Astrocyte (in vitro differentiated cells and primary cell): Measurements from ENCODE around the gene RXRB. TPM values are rescaled to one million over a fixed set of nuclear protein-coding genes. Genes with fewer than 3 reads are reported as not detected.
"Not testable (repeated sequence)": the region's sequence is repeated elsewhere in the genome, so short reads cannot be mapped to it uniquely, and the experiment has no call there.

ENCODE experiments used
- DNase-seq: peaks from one replicate; pipeline ENCODE4 v3.0.0-alpha.2; 2010; ENCODE audit warnings: low read depth
- FAIRE-seq: peaks from 2 replicates; lab custom pipeline; 2011; peaks lifted over from hg19 to GRCh38; lab: Jason Lieb, UNC
- H2AFZ ChIP-seq: 2 replicates; pipeline ENCODE4 v1.6.0; 2012; ENCODE audit warnings: low read depth, low read length, inconsistent platforms
- H3K27ac ChIP-seq: 2 replicates; pipeline ENCODE4 v1.5.1; 2011; ENCODE audit warnings: low read depth, low read length, inconsistent platforms
- H3K27me3 ChIP-seq: 2 replicates; pipeline ENCODE4 v1.6.0; 2011; ENCODE audit warnings: low read length, inconsistent platforms; ENCODE audit not compliant: insufficient read depth
- H3K36me3 ChIP-seq: 2 replicates; pipeline ENCODE4 v1.5.1; 2011; ENCODE audit warnings: low read length, inconsistent platforms; ENCODE audit not compliant: insufficient read depth
- H3K4me1 ChIP-seq: 2 replicates; pipeline ENCODE4 v1.5.1; 2011; ENCODE audit warnings: low read length, inconsistent platforms; ENCODE audit not compliant: insufficient read depth
- H3K4me2 ChIP-seq: 2 replicates; pipeline ENCODE4 v1.6.0; 2012; ENCODE audit warnings: low read length, inconsistent platforms
- H3K4me3 ChIP-seq: 2 replicates; pipeline ENCODE4 v1.5.1; 2011; ENCODE audit warnings: low read depth, mild to moderate bottlenecking, low read length, inconsistent platforms; ENCODE audit not compliant: insufficient read depth
- H3K79me2 ChIP-seq: 2 replicates; pipeline ENCODE4 v1.6.0; 2012; ENCODE audit warnings: mild to moderate bottlenecking, low read length, inconsistent platforms; ENCODE audit not compliant: insufficient read depth
- H3K9ac ChIP-seq: 2 replicates; pipeline ENCODE4 v1.6.0; 2012; ENCODE audit warnings: mild to moderate bottlenecking, low read length, inconsistent platforms
- H3K9me3 ChIP-seq: 2 replicates; pipeline ENCODE4 v1.5.1; 2012; ENCODE audit warnings: low read depth, mild to moderate bottlenecking, low read length, inconsistent platforms; ENCODE audit not compliant: insufficient read depth
- H4K20me1 ChIP-seq: 2 replicates; pipeline ENCODE4 v1.6.0; 2012; ENCODE audit warnings: low read length, inconsistent platforms; ENCODE audit not compliant: insufficient read depth
- H3K27ac Mint-ChIP-seq: one replicate; pipeline ENCODE4 v1.8.0; 2021; ENCODE audit warnings: mild to moderate bottlenecking, mixed read lengths; ENCODE audit not compliant: unreplicated experiment
- H3K27me3 Mint-ChIP-seq: one replicate; pipeline ENCODE4 v1.8.0; 2021; ENCODE audit warnings: low read depth, mixed read lengths; ENCODE audit not compliant: unreplicated experiment
- H3K36me3 Mint-ChIP-seq: one replicate; pipeline ENCODE4 v1.8.0; 2021; ENCODE audit warnings: low read depth, mixed read lengths; ENCODE audit not compliant: unreplicated experiment
- H3K4me1 Mint-ChIP-seq: one replicate; pipeline ENCODE4 v1.8.0; 2021; ENCODE audit warnings: low read depth, mixed read lengths; ENCODE audit not compliant: unreplicated experiment
- H3K4me3 Mint-ChIP-seq: one replicate; pipeline ENCODE4 v1.8.0; 2021; ENCODE audit warnings: mild to moderate bottlenecking, moderate library complexity, mixed read lengths; ENCODE audit not compliant: unreplicated experiment
- H3K9me3 Mint-ChIP-seq: one replicate; pipeline ENCODE4 v1.8.0; 2021; ENCODE audit warnings: mild to moderate bottlenecking, mixed read lengths; ENCODE audit not compliant: unreplicated experiment
- EZH2 ChIP-seq: IDR thresholded peaks from 2 replicates; pipeline ENCODE4 v1.6.1; 2012; ENCODE audit warnings: mild to moderate bottlenecking, low read length, inconsistent platforms; ENCODE audit not compliant: insufficient read depth
- total RNA-seq: library from RNA; stranded (reverse); gene quantifications from 2 replicates; pipeline ENCODE4 v1.2.1, GENCODE V29; 2021
- TF ChIP-seq, protein P1 (sequence below): IDR thresholded peaks from 2 replicates; pipeline ENCODE4 v1.5.1; 2011; ENCODE audit warnings: low read depth, mild to moderate bottlenecking, inconsistent platforms, low read length, moderate library complexity; ENCODE audit not compliant: insufficient read depth

Gene RXRB
- total RNA-seq, 1 donor from 2014 or later: 34.0 TPM

DNA sequence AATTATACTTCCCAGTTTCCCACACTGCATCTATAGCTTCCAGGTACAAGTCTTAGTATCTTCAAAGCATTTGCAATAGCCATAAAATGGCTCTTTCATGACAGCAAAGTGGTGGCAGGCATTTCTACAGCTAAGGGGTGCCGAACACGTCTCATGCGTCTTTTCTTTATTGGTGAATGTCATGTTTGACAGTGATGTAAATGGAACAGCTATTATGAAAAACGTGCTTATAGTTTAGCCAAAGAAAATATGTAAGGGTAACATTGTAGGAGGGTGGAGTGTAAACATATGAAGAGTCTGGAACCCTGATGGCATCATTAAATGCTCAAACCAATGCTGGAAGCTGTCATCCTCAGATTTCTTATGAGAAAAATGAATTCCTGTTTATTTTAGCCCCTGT is 46.1 kb downstream of the RXRB start:
- Histone ChIP-seq H3K27ac (no peak overlapping the region), H3K4me2 (no peak overlapping the region), H4K20me1 (no peaks in the 10 kb centered on the region), H3K4me1 (no peaks in the 10 kb centered on the region), H3K4me3 (no peak overlapping the region), H3K79me2 (no peaks in the 10 kb centered on the region), H2AFZ (no peak overlapping the region), H3K9ac (no peak overlapping the region), H3K36me3 (no peaks in the 10 kb centered on the region), H3K27me3 (peaks cover 15% of the 10 kb centered on the region), H3K9me3 (no peaks in the 10 kb centered on the region)
- no peak overlapping the region for H3K4me3 Mint-ChIP-seq
- peaks cover 11% of the 10 kb centered on the region for H3K9me3 Mint-ChIP-seq
- peaks cover 12% of the 10 kb centered on the region for H3K27me3 Mint-ChIP-seq
- no peak overlapping the region for H3K27ac Mint-ChIP-seq
- no peaks in the 10 kb centered on the region for H3K4me1 Mint-ChIP-seq
- TF ChIP-seq, protein P1, sequence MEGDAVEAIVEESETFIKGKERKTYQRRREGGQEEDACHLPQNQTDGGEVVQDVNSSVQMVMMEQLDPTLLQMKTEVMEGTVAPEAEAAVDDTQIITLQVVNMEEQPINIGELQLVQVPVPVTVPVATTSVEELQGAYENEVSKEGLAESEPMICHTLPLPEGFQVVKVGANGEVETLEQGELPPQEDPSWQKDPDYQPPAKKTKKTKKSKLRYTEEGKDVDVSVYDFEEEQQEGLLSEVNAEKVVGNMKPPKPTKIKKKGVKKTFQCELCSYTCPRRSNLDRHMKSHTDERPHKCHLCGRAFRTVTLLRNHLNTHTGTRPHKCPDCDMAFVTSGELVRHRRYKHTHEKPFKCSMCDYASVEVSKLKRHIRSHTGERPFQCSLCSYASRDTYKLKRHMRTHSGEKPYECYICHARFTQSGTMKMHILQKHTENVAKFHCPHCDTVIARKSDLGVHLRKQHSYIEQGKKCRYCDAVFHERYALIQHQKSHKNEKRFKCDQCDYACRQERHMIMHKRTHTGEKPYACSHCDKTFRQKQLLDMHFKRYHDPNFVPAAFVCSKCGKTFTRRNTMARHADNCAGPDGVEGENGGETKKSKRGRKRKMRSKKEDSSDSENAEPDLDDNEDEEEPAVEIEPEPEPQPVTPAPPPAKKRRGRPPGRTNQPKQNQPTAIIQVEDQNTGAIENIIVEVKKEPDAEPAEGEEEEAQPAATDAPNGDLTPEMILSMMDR: no peak
- no peak for TF ChIP-seq EZH2
- FAIRE-seq: no peak
- no peaks in the 10 kb centered on the region for H3K36me3 Mint-ChIP-seq
- DNase-seq: no peak

DNA sequence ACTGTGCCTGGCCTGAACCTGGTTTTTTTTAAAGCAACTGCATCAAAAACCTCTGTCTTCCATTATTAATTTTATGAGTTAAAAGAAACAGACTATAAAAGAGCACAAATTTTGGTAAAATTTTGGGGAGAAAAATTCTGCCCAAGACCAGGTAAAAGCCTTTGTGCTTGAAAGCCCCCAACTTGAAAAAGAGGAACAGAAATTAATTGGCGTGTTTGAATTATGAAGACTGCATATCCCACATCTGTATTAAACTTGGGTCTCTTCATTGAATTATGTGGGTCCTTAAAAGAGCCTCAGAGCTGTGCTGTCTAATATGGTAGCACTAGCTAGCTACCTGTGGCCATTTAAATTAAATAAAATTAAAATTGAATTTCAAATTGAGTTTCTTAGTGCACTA is 49.4 kb downstream of the RXRB start:
- Histone ChIP-seq H3K4me1 (no peaks in the 10 kb centered on the region), H3K9me3 (no peaks in the 10 kb centered on the region)
- FAIRE-seq: no peak

DNA sequence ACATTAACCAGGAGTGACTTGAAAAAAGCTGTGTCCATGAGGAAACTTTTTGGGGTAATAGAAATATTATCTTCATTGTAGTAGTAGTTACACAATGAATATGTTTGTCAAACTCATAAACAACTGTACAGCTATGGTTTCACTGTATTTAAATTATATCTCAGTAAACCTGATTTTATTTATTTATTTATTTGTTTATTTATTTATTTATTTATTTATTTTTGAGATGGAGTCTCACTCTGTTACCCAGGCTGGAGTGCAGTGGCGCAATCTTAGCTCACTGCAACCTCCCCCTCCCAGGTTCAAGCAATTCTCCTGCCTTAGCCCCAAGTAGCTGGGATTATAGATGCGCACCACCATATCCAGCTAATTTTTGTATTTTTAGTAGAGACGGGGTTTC is 49.9 kb downstream of the RXRB start:
- H3K4me2 ChIP-seq, H3K27ac Mint-ChIP-seq, H3K27ac ChIP-seq, H3K9me3 ChIP-seq, H2AFZ ChIP-seq, H3K36me3 Mint-ChIP-seq, H3K4me1 ChIP-seq, H3K4me3 Mint-ChIP-seq, FAIRE-seq, H3K79me2 ChIP-seq, H4K20me1 ChIP-seq, H3K27me3 Mint-ChIP-seq, H3K4me1 Mint-ChIP-seq, DNase-seq, H3K4me3 ChIP-seq, H3K36me3 ChIP-seq, H3K9ac ChIP-seq: not testable (repeated sequence)
- peaks cover 18% of the 10 kb centered on the region for H3K27me3 ChIP-seq
- H3K9me3 Mint-ChIP-seq: peaks cover 11% of the 10 kb centered on the region

More for the DNA sequence above, 49.4 kb downstream of the RXRB start:
- H3K27ac ChIP-seq: no peak overlapping the region
- no peak for TF ChIP-seq EZH2
- TF ChIP-seq, protein P1: no peak
- Mint-ChIP-seq H3K9me3 (peaks cover 11% of the 10 kb centered on the region), H3K4me3 (no peak overlapping the region), H3K27ac (no peak overlapping the region), H3K27me3 (peaks cover 6% of the 10 kb centered on the region), H3K36me3 (no peaks in the 10 kb centered on the region), H3K4me1 (no peaks in the 10 kb centered on the region)
- no peak overlapping the region for H2AFZ ChIP-seq
- H3K4me3 ChIP-seq: no peak overlapping the region
- peaks cover 18% of the 10 kb centered on the region for H3K27me3 ChIP-seq
- H3K9ac ChIP-seq: no peak overlapping the region
- H3K79me2 ChIP-seq: no peaks in the 10 kb centered on the region
- no peak for DNase-seq
- no peaks in the 10 kb centered on the region for H4K20me1 ChIP-seq
- no peaks in the 10 kb centered on the region for H3K36me3 ChIP-seq
- no peak overlapping the region for H3K4me2 ChIP-seq
